ENCODE measurements around the gene F8.

Gene F8

GRCh38 chrX:154809939-154810665 is 212.4 kb downstream of the F8 start:
- no peak for DNase-seq

- no peak for DNase-seq
Observed at GRCh38 chrX:154806837-154807501, 215.6 kb downstream of the F8 start.

- no peak for DNase-seq
Observed at GRCh38 chrX:154805696-154806091, 216.8 kb downstream of the F8 start.

- DNase-seq = peak; percentile 55
Observed at GRCh38 chrX:154804957-154805695, 217.4 kb downstream of the F8 start, which contains the start of gene MPP1. TSS of gene MPP1 (minus strand) at chrX:154805485. CDS start at chrX:154805373, 112 bp downstream.

GRCh38 chrX:154804261-154804956 is 218.1 kb downstream of the F8 start:
- no peak for DNase-seq

GRCh38 chrX:154802947-154803346 is 219.6 kb downstream of the F8 start:
- no peak for DNase-seq

GRCh38 chrX:154800478-154801210 is 221.9 kb downstream of the F8 start:
- no peak for DNase-seq

GRCh38 chrX:154799556-154800348 is 222.8 kb downstream of the F8 start:
- DNase-seq = no peak

- no peak for DNase-seq
Observed at GRCh38 chrX:154797006-154797405, 225.5 kb downstream of the F8 start.

- no peak for DNase-seq
Observed at GRCh38 chrX:154795016-154795415, 227.5 kb downstream of the F8 start.

- DNase-seq = no peak
Observed at GRCh38 chrX:154793084-154793795, 229.3 kb downstream of the F8 start.

- DNase-seq = no peak
Observed at GRCh38 chrX:154791939-154792338, 230.6 kb downstream of the F8 start.

- DNase-seq = no peak
Observed at GRCh38 chrX:154791467-154791866, 231.1 kb downstream of the F8 start.
